Embryonic facial prominence (tissue), 1 donor: ENCODE measurements around the gene ALK.

Source experiments
- DNase-seq: peaks from one replicate; pipeline ENCODE4 v3.0.0-alpha.2; 2016; ENCODE audit errors: extremely low spot score

Gene ALK

DNA sequence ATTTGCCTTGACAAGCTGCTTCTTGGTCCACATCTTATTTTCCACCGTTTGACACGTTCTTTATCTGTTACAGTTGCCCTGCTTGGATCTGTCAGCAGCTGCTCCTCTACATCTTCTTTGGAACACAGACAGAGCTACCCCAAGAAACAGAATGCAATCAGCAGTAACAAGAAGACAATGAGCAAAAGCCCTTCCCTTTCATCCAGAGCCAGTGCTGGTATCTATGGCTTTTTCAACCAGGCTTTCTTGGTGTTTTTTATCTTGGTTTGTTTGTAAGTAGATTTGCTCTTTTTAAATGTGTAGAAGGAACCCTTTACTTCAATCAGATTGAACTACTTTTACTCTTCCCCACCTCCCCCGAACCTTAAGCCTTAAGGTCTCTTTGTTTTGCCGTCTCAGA, 764.3 kb downstream of the ALK start:
- no peak for DNase-seq

DNA sequence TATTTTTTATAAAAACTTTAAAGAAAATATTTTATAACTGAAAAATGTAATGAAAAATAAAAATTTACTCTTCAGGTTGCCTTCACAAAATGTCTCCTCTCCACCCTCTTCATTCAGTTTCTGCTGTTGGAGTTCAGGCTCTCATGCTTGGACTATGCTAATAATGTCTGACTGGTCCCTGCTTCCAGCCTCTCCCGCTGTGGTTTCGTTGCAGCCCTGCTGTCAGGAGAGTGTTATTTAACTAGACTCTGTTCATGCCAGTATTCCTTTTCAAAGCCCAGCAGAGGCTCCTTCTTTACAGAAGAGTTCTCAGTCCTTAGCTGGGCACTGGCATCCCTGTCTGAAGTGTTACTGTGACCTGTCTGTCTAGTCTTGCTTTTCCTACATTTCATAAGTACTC, 765.8 kb downstream of the ALK start:
- no peak for DNase-seq

DNA sequence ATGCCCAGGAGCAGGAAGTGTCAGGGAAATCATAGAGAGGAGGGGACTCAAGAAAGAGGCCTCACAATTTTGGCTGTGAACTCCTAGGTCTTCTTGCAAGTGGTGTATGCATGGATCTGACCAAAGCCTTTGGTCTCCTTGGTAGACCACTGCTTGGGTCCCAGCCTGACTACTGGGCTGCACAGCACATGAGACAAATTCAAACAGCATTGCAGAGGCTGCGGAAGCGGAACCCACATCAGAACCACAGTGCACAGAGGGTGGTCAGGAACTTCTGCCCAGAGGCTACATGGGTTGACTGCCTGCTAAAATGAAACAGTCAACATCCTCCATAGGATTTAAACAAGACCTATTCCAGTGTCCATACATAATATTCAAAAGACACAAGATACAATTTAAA, 766.8 kb downstream of the ALK start:
- DNase-seq: no peak

DNA sequence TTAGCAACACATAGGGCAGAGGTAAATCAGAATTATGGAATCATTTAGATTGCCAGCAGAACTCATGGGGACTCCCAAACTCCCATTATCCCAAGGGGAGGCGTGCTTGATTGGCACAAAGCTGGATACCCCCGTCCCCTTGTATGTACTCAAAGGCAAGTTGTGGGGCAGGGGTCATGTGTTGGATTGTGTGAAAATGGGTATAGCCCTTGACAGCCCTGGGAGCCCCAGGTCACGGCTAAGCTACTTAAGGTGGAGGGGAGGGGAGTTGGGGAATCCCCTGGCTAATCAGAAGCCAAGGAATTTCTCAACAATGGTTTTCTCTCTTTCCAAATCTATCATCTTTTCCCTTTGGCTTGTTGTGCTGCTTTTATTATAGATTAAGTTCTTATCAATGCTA, 773.4 kb downstream of the ALK start:
- no peak for DNase-seq

DNA sequence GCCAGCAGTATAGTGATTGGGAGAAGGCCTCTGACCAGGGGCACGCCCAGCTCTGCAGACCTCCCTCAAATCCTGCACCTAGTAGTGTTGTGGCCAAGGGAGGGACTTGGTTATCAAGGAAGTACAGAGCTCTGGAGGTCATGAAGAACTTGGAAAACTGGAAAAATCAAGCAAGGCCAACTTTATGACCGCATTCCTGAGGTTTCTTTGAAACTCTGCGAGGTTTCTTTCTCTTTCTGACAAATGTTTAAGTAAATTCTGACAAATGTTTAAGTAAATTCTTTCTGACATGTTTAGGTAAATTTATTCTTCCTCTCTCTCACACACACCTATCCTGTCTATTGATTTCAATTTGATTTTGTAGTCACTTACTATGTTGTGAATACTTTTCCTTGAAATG, 775.2 kb downstream of the ALK start:
- DNase-seq: no peak

DNA sequence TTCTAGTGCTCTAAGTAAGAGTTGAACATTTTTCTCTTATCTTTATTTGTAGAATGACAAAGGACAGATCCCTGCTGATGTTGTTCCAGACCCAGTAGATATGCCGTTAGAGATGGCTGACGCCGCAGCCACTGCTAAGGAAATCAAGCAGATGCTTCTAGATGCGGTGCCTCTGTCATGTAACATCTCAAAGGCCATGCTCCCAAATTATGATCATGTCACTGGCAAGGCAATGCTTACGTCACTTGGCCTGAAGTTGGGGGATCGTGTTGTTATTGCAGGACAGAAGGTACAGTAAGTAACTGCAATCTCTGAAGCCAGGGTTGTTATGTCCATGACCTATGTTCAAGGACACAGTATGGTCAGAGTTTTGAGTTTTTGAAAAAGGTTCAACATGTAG, 777.7 kb downstream of the ALK start:
- no peak for DNase-seq
